SK-N-SH (cell line): ENCODE data around the gene FXR2. TPM values are rescaled to one million over a fixed set of nuclear protein-coding genes. Genes with fewer than 3 reads are reported as not detected.

Source experiments
- CTCF ChIA-PET: fragments of 300-600, 350-600 bp; formaldehyde crosslinking; extraction: SDS; loops from one replicate; lab custom pipeline; 2021; lab: Yijun Ruan, JAX
- POLR2A ChIA-PET: fragments of 350-600 bp; sonication (Branson Sonifier 250); formaldehyde crosslinking; extraction: SDS; loops from one replicate; lab custom pipeline; 2020; ENCODE audit warnings: antibody characterized with exemption, inconsistent platforms; lab: Yijun Ruan, JAX
- DNase-seq: peaks from one replicate; pipeline ENCODE4 v3.0.0; 2012
- H2AFZ ChIP-seq: fragments of 200-600 bp; sonication (generic); 2 replicates; pipeline ENCODE4 v1.8.1; 2016; ENCODE audit warnings: antibody characterized with exemption, mild to moderate bottlenecking, low read depth
- H3F3A ChIP-seq: fragments of 200-600 bp; sonication (generic); replicated peaks from 2 replicates; pipeline ENCODE3; 2016; ENCODE audit warnings: antibody characterized with exemption, mild to moderate bottlenecking; ENCODE audit not compliant: insufficient read depth
- H3K27ac ChIP-seq, 2 experiments: fragments of 200-500 bp in 1 of 2; fragments of 200-600 bp in 1 of 2; sonication (Bioruptor generic) in 1 of 2; sonication (generic), shearing (Covaris generic) in 1 of 2; 2 replicates each; pipeline versions ENCODE4 v1.5.1 to v1.6.1; 2014 to 2016; ENCODE audit warnings: low read depth in 2 of 2, inconsistent platforms in 1 of 2, low read length in 1 of 2, mild to moderate bottlenecking in 1 of 2, mixed read lengths in 1 of 2
- H3K27me3 ChIP-seq: fragments of 200-600 bp; sonication (generic), shearing (Covaris generic); 2 replicates; pipeline ENCODE4 v1.6.1; 2016; ENCODE audit warnings: mixed run types; ENCODE audit not compliant: insufficient read depth
- H3K36me3 ChIP-seq, 2 experiments: fragments of 200-500 bp in 1 of 2; fragments of 200-600 bp in 1 of 2; sonication (Bioruptor generic) in 1 of 2; sonication (generic) in 1 of 2; replicated peaks in 1 of 2; 2 replicates each; pipeline versions ENCODE3 to v1.5.1; 2014 to 2016; ENCODE audit warnings: low read length in 1 of 2, mild to moderate bottlenecking in 1 of 2; ENCODE audit not compliant: insufficient read depth in 2 of 2, control insufficient read depth in 1 of 2
- H3K4me1 ChIP-seq, 2 experiments: fragments of 200-500 bp in 1 of 2; fragments of 200-600 bp in 1 of 2; sonication (Bioruptor generic) in 1 of 2; sonication (generic), shearing (Covaris generic) in 1 of 2; 2 replicates each; pipeline versions ENCODE4 v1.5.1 to v1.6.1; 2014 to 2016; ENCODE audit warnings: low read depth in 1 of 2, low read length in 1 of 2, mixed run types in 1 of 2; ENCODE audit not compliant: insufficient read depth in 2 of 2, control insufficient read depth in 1 of 2
- H3K4me2 ChIP-seq: fragments of 200-600 bp; sonication (generic), shearing (Covaris generic); 2 replicates; pipeline ENCODE4 v1.6.1; 2017; ENCODE audit warnings: mixed run types
- H3K4me3 ChIP-seq, 2 experiments: fragments of 200-500 bp in 1 of 2; fragments of 200-600 bp in 1 of 2; sonication (Bioruptor generic) in 1 of 2; sonication (generic), shearing (Covaris generic) in 1 of 2; 2 replicates each; pipeline versions ENCODE4 v1.5.1 to v1.8.1; 2014 to 2016; ENCODE audit warnings: low read depth in 2 of 2, inconsistent platforms in 1 of 2, low read length in 1 of 2, mild to moderate bottlenecking in 1 of 2, mixed read lengths in 1 of 2, moderate library complexity in 1 of 2
- H3K79me2 ChIP-seq: fragments of 200-600 bp; sonication (generic); 2 replicates; pipeline ENCODE4 v1.8.1; 2017; ENCODE audit warnings: mild to moderate bottlenecking; ENCODE audit not compliant: insufficient read depth
- H3K9ac ChIP-seq: fragments of 200-600 bp; sonication (generic); 2 replicates; pipeline ENCODE4 v1.6.1; 2017; ENCODE audit warnings: mixed run types
- H3K9me2 ChIP-seq: fragments of 200-600 bp; sonication (generic); 2 replicates; pipeline ENCODE4 v1.6.1; 2017; ENCODE audit warnings: mixed run types
- H3K9me3 ChIP-seq: fragments of 200-600 bp; sonication (generic); 2 replicates; pipeline ENCODE4 v1.6.1; 2017; ENCODE audit warnings: mixed run types, mild to moderate bottlenecking, moderate library complexity
- H4K20me1 ChIP-seq: fragments of 200-600 bp; sonication (generic); 2 replicates; pipeline ENCODE4 v1.6.1; 2017; ENCODE audit warnings: mild to moderate bottlenecking, mixed run types; ENCODE audit not compliant: insufficient read depth
- CTCF ChIP-seq: fragments of 200-600 bp; sonication (generic); IDR thresholded peaks from 2 replicates; pipeline ENCODE4 v1.6.1; 2017; ENCODE audit warnings: antibody characterized with exemption, mild to moderate bottlenecking, moderate library complexity
- ELF1 ChIP-seq: IDR thresholded peaks from 2 replicates; pipeline ENCODE4 v1.4.0; 2012
- EP300 ChIP-seq, 2 experiments: IDR thresholded peaks; 2 replicates each; pipeline versions ENCODE4 v1.4.0 to v1.6.1; 2012; ENCODE audit warnings: borderline replicate concordance in 1 of 2, low read depth in 1 of 2, low read length in 1 of 2
- EZH2phosphoT487 ChIP-seq: fragments of 200-600 bp; sonication (generic); IDR thresholded peaks from 2 replicates; pipeline ENCODE4 v1.6.1; 2017; ENCODE audit warnings: low read depth, mixed run types, mild to moderate bottlenecking, antibody characterized with exemption, moderate library complexity, borderline replicate concordance
- FOXJ3 ChIP-seq: sonication (generic); formaldehyde crosslinking; IDR thresholded peaks from 2 replicates; pipeline ENCODE4 v1.5.1; 2020; ENCODE audit warnings: mild to moderate bottlenecking, missing genetic modification reagents
- FOXM1 ChIP-seq: IDR thresholded peaks from 2 replicates; pipeline ENCODE4 v1.4.0; 2012; ENCODE audit warnings: low read depth, mild to moderate bottlenecking
- GABPA ChIP-seq: IDR thresholded peaks from 2 replicates; pipeline ENCODE4 v1.4.0; 2012; ENCODE audit warnings: low read depth, mild to moderate bottlenecking
- MEF2A ChIP-seq: IDR thresholded peaks from 2 replicates; pipeline ENCODE4 v1.4.0; 2012; ENCODE audit warnings: low read depth, borderline replicate concordance
- NFIC ChIP-seq: IDR thresholded peaks from 2 replicates; pipeline ENCODE4 v1.4.0; 2012; ENCODE audit warnings: borderline replicate concordance
- RCOR1 ChIP-seq: fragments of 150-350 bp; IDR thresholded peaks from 2 replicates; pipeline ENCODE4 v1.6.1; 2017; ENCODE audit warnings: antibody characterized with exemption, low read length
- SIN3A ChIP-seq: IDR thresholded peaks from 2 replicates; pipeline ENCODE4 v1.6.1; 2012; ENCODE audit warnings: low read depth, mild to moderate bottlenecking, low read length, moderate library complexity, borderline replicate concordance
- SMC3 ChIP-seq: IDR thresholded peaks from 2 replicates; pipeline ENCODE4 v1.6.1; 2012; ENCODE audit warnings: low read depth, low read length, improper control_type of control experiment
- TAF1 ChIP-seq: IDR thresholded peaks from 2 replicates; pipeline ENCODE4 v1.6.1; 2012; ENCODE audit warnings: low read depth, mild to moderate bottlenecking, low read length, moderate library complexity, borderline replicate concordance
- TEAD4 ChIP-seq: IDR thresholded peaks from 2 replicates; pipeline ENCODE4 v1.4.0; 2012; ENCODE audit warnings: mild to moderate bottlenecking, borderline replicate concordance; ENCODE audit not compliant: insufficient read depth
- USF1 ChIP-seq: IDR thresholded peaks from 2 replicates; pipeline ENCODE4 v1.4.0; 2012; ENCODE audit warnings: low read depth, borderline replicate concordance
- USF2 ChIP-seq: fragments of 150-350 bp; IDR thresholded peaks from 2 replicates; pipeline ENCODE4 v1.6.1; 2017; ENCODE audit warnings: antibody characterized with exemption, low read length, low read depth, borderline replicate concordance
- WGBS: methylation state at CpG from one replicate; pipeline ENCODE4 v1.1.6; 2017; ENCODE audit warnings: low lambda C conversion rate; 5-methylcytosine and 5-hydroxymethylcytosine counted together
- polyA plus RNA-seq, 3 experiments: library from polyadenylated mRNA; depleted of rRNA; stranded (reverse); fragments of >200 nt; gene quantifications; 2 replicates each; pipeline ENCODE4 v1.2.3, GENCODE V29; 2012
- TF ChIP-seq, protein P1 (sequence below): fragments of 150-350 bp; IDR thresholded peaks from 2 replicates; pipeline ENCODE4 v1.6.1; 2016; ENCODE audit warnings: mild to moderate bottlenecking, low read depth, low read length
- TF ChIP-seq, protein P2 (sequence below): IDR thresholded peaks from 2 replicates; pipeline ENCODE4 v1.4.0; 2012; ENCODE audit warnings: low read depth
- TF ChIP-seq, protein P3 (sequence below): IDR thresholded peaks from 2 replicates; pipeline ENCODE4 v1.6.1; 2012; ENCODE audit warnings: mild to moderate bottlenecking, low read depth, low read length, moderate library complexity

Gene FXR2
- polyA plus RNA-seq, 1 of the 3 experiments (the other 2 are of a cell fraction) = 56.4 TPM

GRCh38 chr17:7562208-7562605 lies 52.5 kb downstream of the FXR2 start:
- H3K4me2 ChIP-seq = peak overlapping the region; percentile 92
- ChIA-PET CTCF (interaction anchor here (2.2 to 10.7 kb wide), 8 partner anchors 10 to 213 kb away, joined by 11 to 236 read pairs (median 32); partner anchors contain the start of genes KCTD11, MPDU1, TMEM95 and TNFSF12), POLR2A (interaction anchor here (0.5 to 2.7 kb wide), 4 partner anchors 12 to 392 kb away, joined by 3 to 7 read pairs (median 4); partner anchors contain the start of gene TNFSF12)
- no peaks in the 10 kb centered on the region for H3K9me3 ChIP-seq
- peak overlapping the region; percentile 93 for H3K9ac ChIP-seq
- peaks cover 27 to 33% of the 10 kb centered on the region in 2 experiments for H3K36me3 ChIP-seq
- no peaks in the 10 kb centered on the region for H4K20me1 ChIP-seq
- H3K79me2 ChIP-seq = peaks cover 53% of the 10 kb centered on the region
- no peak overlapping the region for H2AFZ ChIP-seq
- peak overlapping the region; percentile 88 to 90 for H3K4me3 ChIP-seq
- WGBS = 1% methylated on average over 24 of the region's 28 CpGs
- peak overlapping the region; percentile 16 to 85; a peak in 3 of 4 replicates for H3K27ac ChIP-seq
- no peak for DNase-seq
- H3F3A ChIP-seq = peaks cover 8% of the 10 kb centered on the region
- H3K4me1 ChIP-seq = peaks cover 17 to 51% of the 10 kb centered on the region in 2 experiments
- TF ChIP-seq USF2 (no peak), TAF1 (no peak), MEF2A (no peak), RCOR1 (no peak), SIN3A (no peak), FOXM1 (no peak), EP300 (IDR thresholded peaks at IDR 0.05; ENCODE audit: borderline replicate concordance in 1 of 2, low read depth in 1 of 2, low read length in 1 of 2) (no peak), SMC3 (no peak), TEAD4 (no peak), FOXJ3 (no peak), ELF1 (no peak), GABPA (no peak), NFIC (no peak), USF1 (no peak), CTCF (no peak), EZH2phosphoT487 (no peak)
- TF ChIP-seq, protein P1, sequence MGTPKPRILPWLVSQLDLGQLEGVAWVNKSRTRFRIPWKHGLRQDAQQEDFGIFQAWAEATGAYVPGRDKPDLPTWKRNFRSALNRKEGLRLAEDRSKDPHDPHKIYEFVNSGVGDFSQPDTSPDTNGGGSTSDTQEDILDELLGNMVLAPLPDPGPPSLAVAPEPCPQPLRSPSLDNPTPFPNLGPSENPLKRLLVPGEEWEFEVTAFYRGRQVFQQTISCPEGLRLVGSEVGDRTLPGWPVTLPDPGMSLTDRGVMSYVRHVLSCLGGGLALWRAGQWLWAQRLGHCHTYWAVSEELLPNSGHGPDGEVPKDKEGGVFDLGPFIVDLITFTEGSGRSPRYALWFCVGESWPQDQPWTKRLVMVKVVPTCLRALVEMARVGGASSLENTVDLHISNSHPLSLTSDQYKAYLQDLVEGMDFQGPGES = no peak
- TF ChIP-seq, protein P2, sequence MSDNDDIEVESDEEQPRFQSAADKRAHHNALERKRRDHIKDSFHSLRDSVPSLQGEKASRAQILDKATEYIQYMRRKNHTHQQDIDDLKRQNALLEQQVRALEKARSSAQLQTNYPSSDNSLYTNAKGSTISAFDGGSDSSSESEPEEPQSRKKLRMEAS = no peak
- TF ChIP-seq, protein P3, sequence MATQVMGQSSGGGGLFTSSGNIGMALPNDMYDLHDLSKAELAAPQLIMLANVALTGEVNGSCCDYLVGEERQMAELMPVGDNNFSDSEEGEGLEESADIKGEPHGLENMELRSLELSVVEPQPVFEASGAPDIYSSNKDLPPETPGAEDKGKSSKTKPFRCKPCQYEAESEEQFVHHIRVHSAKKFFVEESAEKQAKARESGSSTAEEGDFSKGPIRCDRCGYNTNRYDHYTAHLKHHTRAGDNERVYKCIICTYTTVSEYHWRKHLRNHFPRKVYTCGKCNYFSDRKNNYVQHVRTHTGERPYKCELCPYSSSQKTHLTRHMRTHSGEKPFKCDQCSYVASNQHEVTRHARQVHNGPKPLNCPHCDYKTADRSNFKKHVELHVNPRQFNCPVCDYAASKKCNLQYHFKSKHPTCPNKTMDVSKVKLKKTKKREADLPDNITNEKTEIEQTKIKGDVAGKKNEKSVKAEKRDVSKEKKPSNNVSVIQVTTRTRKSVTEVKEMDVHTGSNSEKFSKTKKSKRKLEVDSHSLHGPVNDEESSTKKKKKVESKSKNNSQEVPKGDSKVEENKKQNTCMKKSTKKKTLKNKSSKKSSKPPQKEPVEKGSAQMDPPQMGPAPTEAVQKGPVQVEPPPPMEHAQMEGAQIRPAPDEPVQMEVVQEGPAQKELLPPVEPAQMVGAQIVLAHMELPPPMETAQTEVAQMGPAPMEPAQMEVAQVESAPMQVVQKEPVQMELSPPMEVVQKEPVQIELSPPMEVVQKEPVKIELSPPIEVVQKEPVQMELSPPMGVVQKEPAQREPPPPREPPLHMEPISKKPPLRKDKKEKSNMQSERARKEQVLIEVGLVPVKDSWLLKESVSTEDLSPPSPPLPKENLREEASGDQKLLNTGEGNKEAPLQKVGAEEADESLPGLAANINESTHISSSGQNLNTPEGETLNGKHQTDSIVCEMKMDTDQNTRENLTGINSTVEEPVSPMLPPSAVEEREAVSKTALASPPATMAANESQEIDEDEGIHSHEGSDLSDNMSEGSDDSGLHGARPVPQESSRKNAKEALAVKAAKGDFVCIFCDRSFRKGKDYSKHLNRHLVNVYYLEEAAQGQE = no peak
- no peaks in the 10 kb centered on the region for H3K27me3 ChIP-seq
- no peaks in the 10 kb centered on the region for H3K9me2 ChIP-seq
